Measurements from ENCODE around the gene IL12B.

The IL12B gene

GRCh38 chr5:159345336-159345735 lies 15.0 kb upstream of the IL12B start:
- WGBS, 2 experiments (ENCODE audit: insufficient coverage in 2 of 2), result 0 to 9% methylated on average over 1 of the region's 1 CpG
- H3K27ac ChIP-seq (ENCODE audit: low read depth, low read length, severe bottlenecking), result no peak overlapping the region
- H3K4me1 ChIP-seq (ENCODE audit: control insufficient read depth, insufficient read depth, low read length, poor library complexity, severe bottlenecking), result no peaks in the 10 kb centered on the region
- peaks cover 13% of the 10 kb centered on the region for H3K9me3 ChIP-seq (ENCODE audit: control insufficient read depth, low read length)
- H3K4me3 ChIP-seq (ENCODE audit: extremely low read depth, insufficient read depth, low read length, poor library complexity, severe bottlenecking), result no peak overlapping the region
- no peaks in the 10 kb centered on the region for H3K36me3 ChIP-seq (ENCODE audit: control insufficient read depth, insufficient read depth, low read length)

- peaks cover 13% of the 10 kb centered on the region for H3K9me3 ChIP-seq (ENCODE audit: control insufficient read depth, low read length)
- H3K4me3 ChIP-seq (ENCODE audit: extremely low read depth, insufficient read depth, low read length, poor library complexity, severe bottlenecking), result no peak overlapping the region
- H3K27ac ChIP-seq (ENCODE audit: low read depth, low read length, severe bottlenecking), result no peak overlapping the region
- WGBS, 2 experiments (ENCODE audit: insufficient coverage in 2 of 2), result 86 to 95% methylated on average over 1 to 4 of the region's 4 CpGs
- no peaks in the 10 kb centered on the region for H3K36me3 ChIP-seq (ENCODE audit: control insufficient read depth, insufficient read depth, low read length)
- H3K4me1 ChIP-seq (ENCODE audit: control insufficient read depth, insufficient read depth, low read length, poor library complexity, severe bottlenecking), result no peaks in the 10 kb centered on the region
Measured at GRCh38 chr5:159343295-159344094, 13.2 kb upstream of the IL12B start.

- 100% methylated on average over 1 of the region's 1 CpG; no CpG with 5 or more reads in 1 of the 2 experiments for WGBS, 2 experiments (ENCODE audit: insufficient coverage in 2 of 2)
- Histone ChIP-seq H3K36me3 (ENCODE audit: control insufficient read depth, insufficient read depth, low read length) (no peaks in the 10 kb centered on the region), H3K9me3 (ENCODE audit: control insufficient read depth, low read length) (peaks cover 13% of the 10 kb centered on the region), H3K4me1 (ENCODE audit: control insufficient read depth, insufficient read depth, low read length, poor library complexity, severe bottlenecking) (peaks cover 2% of the 10 kb centered on the region), H3K27ac (ENCODE audit: low read depth, low read length, severe bottlenecking) (no peak overlapping the region), H3K4me3 (ENCODE audit: extremely low read depth, insufficient read depth, low read length, poor library complexity, severe bottlenecking) (no peak overlapping the region)
Measured at GRCh38 chr5:159342840-159343239, 12.6 kb upstream of the IL12B start.

- no peak overlapping the region for H3K4me3 ChIP-seq (ENCODE audit: extremely low read depth, insufficient read depth, low read length, poor library complexity, severe bottlenecking)
- H3K9me3 ChIP-seq (ENCODE audit: control insufficient read depth, low read length), result peaks cover 13% of the 10 kb centered on the region
- WGBS, 2 experiments (ENCODE audit: insufficient coverage in 2 of 2), result 83 to 92% methylated on average over 3 to 4 of the region's 4 CpGs
- H3K4me1 ChIP-seq (ENCODE audit: control insufficient read depth, insufficient read depth, low read length, poor library complexity, severe bottlenecking), result peaks cover 11% of the 10 kb centered on the region
- no peaks in the 10 kb centered on the region for H3K36me3 ChIP-seq (ENCODE audit: control insufficient read depth, insufficient read depth, low read length)
- H3K27ac ChIP-seq (ENCODE audit: low read depth, low read length, severe bottlenecking), result no peak overlapping the region
Measured at GRCh38 chr5:159341906-159342310, 11.6 kb upstream of the IL12B start.

- Histone ChIP-seq H3K36me3 (ENCODE audit: control insufficient read depth, insufficient read depth, low read length) (no peaks in the 10 kb centered on the region), H3K27ac (ENCODE audit: low read depth, low read length, severe bottlenecking) (no peak overlapping the region), H3K9me3 (ENCODE audit: control insufficient read depth, low read length) (peaks cover 13% of the 10 kb centered on the region), H3K4me1 (ENCODE audit: control insufficient read depth, insufficient read depth, low read length, poor library complexity, severe bottlenecking) (peaks cover 13% of the 10 kb centered on the region), H3K4me3 (ENCODE audit: extremely low read depth, insufficient read depth, low read length, poor library complexity, severe bottlenecking) (no peak overlapping the region)
- 88 to 94% methylated on average over 2 of the region's 2 CpGs for WGBS, 2 experiments (ENCODE audit: insufficient coverage in 2 of 2)
Measured at GRCh38 chr5:159341145-159341544, 10.9 kb upstream of the IL12B start.

GRCh38 chr5:159340511-159340910 lies 10.2 kb upstream of the IL12B start:
- WGBS, 2 experiments (ENCODE audit: insufficient coverage in 2 of 2), result 89 to 100% methylated on average over 1 of the region's 4 CpGs
- Histone ChIP-seq H3K27ac (ENCODE audit: low read depth, low read length, severe bottlenecking) (no peak overlapping the region), H3K4me3 (ENCODE audit: extremely low read depth, insufficient read depth, low read length, poor library complexity, severe bottlenecking) (no peak overlapping the region), H3K9me3 (ENCODE audit: control insufficient read depth, low read length) (peaks cover 13% of the 10 kb centered on the region), H3K36me3 (ENCODE audit: control insufficient read depth, insufficient read depth, low read length) (no peaks in the 10 kb centered on the region), H3K4me1 (ENCODE audit: control insufficient read depth, insufficient read depth, low read length, poor library complexity, severe bottlenecking) (peaks cover 13% of the 10 kb centered on the region)

- no peak overlapping the region for H3K4me3 ChIP-seq (ENCODE audit: extremely low read depth, insufficient read depth, low read length, poor library complexity, severe bottlenecking)
- 88 to 100% methylated on average over 1 to 2 of the region's 2 CpGs for WGBS, 2 experiments (ENCODE audit: insufficient coverage in 2 of 2)
- peaks cover 13% of the 10 kb centered on the region for H3K4me1 ChIP-seq (ENCODE audit: control insufficient read depth, insufficient read depth, low read length, poor library complexity, severe bottlenecking)
- H3K9me3 ChIP-seq (ENCODE audit: control insufficient read depth, low read length), result peaks cover 11% of the 10 kb centered on the region
- H3K36me3 ChIP-seq (ENCODE audit: control insufficient read depth, insufficient read depth, low read length), result no peaks in the 10 kb centered on the region
- H3K27ac ChIP-seq (ENCODE audit: low read depth, low read length, severe bottlenecking), result no peak overlapping the region
Measured at GRCh38 chr5:159339460-159339859, 9.2 kb upstream of the IL12B start.

- Histone ChIP-seq H3K4me3 (ENCODE audit: extremely low read depth, insufficient read depth, low read length, poor library complexity, severe bottlenecking) (no peak overlapping the region), H3K27ac (ENCODE audit: low read depth, low read length, severe bottlenecking) (no peak overlapping the region), H3K36me3 (ENCODE audit: control insufficient read depth, insufficient read depth, low read length) (no peaks in the 10 kb centered on the region), H3K9me3 (ENCODE audit: control insufficient read depth, low read length) (no peaks in the 10 kb centered on the region), H3K4me1 (ENCODE audit: control insufficient read depth, insufficient read depth, low read length, poor library complexity, severe bottlenecking) (peaks cover 13% of the 10 kb centered on the region)
Measured at GRCh38 chr5:159338118-159338517, 7.8 kb upstream of the IL12B start.

GRCh38 chr5:159337016-159337955 lies 7.0 kb upstream of the IL12B start:
- Histone ChIP-seq H3K27ac (ENCODE audit: low read depth, low read length, severe bottlenecking) (no peak overlapping the region), H3K9me3 (ENCODE audit: control insufficient read depth, low read length) (no peaks in the 10 kb centered on the region), H3K4me3 (ENCODE audit: extremely low read depth, insufficient read depth, low read length, poor library complexity, severe bottlenecking) (no peak overlapping the region), H3K4me1 (ENCODE audit: control insufficient read depth, insufficient read depth, low read length, poor library complexity, severe bottlenecking) (peaks cover 13% of the 10 kb centered on the region), H3K36me3 (ENCODE audit: control insufficient read depth, insufficient read depth, low read length) (no peaks in the 10 kb centered on the region)
- WGBS, 2 experiments (ENCODE audit: insufficient coverage in 2 of 2), result 56% methylated on average over 1 of the region's 1 CpG; no CpG with 5 or more reads in 1 of the 2 experiments

- Histone ChIP-seq H3K4me3 (ENCODE audit: extremely low read depth, insufficient read depth, low read length, poor library complexity, severe bottlenecking) (no peak overlapping the region), H3K36me3 (ENCODE audit: control insufficient read depth, insufficient read depth, low read length) (no peaks in the 10 kb centered on the region), H3K4me1 (ENCODE audit: control insufficient read depth, insufficient read depth, low read length, poor library complexity, severe bottlenecking) (peaks cover 13% of the 10 kb centered on the region), H3K9me3 (ENCODE audit: control insufficient read depth, low read length) (no peaks in the 10 kb centered on the region), H3K27ac (ENCODE audit: low read depth, low read length, severe bottlenecking) (no peak overlapping the region)
- 92 to 100% methylated on average over 1 to 2 of the region's 5 CpGs for WGBS, 2 experiments (ENCODE audit: insufficient coverage in 2 of 2)
Measured at GRCh38 chr5:159336586-159336985, 6.3 kb upstream of the IL12B start.
